Tibial nerve (tissue), 4 donors: Measurements from ENCODE around the gene MROH7.

ENCODE experiments used
- EP300 ChIP-seq, 2 donors: sonication (generic); formaldehyde crosslinking; IDR thresholded peaks; one replicate each; pipeline ENCODE4 v1.6.1; 2017; ENCODE audit warnings: antibody characterized with exemption in 2 of 2, mild to moderate bottlenecking in 1 of 2
- POLR2A ChIP-seq, 2 donors: fragments of 450-650 bp; IDR thresholded peaks; one replicate each; pipeline ENCODE4 v1.6.1; 2017; ENCODE audit warnings: antibody characterized with exemption in 2 of 2, mild to moderate bottlenecking in 2 of 2, moderate library complexity in 2 of 2
- TF ChIP-seq, protein P1 (sequence below), 5 experiments: fragments of 200-600 bp in 3 of 5; fragments of 450-650 bp in 2 of 5; sonication (generic) in 3 of 5; IDR thresholded peaks; one replicate each; pipeline ENCODE4 v1.5.1; 2016 to 2019; ENCODE audit warnings: antibody characterized with exemption in 5 of 5, mild to moderate bottlenecking in 3 of 5, moderate library complexity in 2 of 5

DNA sequence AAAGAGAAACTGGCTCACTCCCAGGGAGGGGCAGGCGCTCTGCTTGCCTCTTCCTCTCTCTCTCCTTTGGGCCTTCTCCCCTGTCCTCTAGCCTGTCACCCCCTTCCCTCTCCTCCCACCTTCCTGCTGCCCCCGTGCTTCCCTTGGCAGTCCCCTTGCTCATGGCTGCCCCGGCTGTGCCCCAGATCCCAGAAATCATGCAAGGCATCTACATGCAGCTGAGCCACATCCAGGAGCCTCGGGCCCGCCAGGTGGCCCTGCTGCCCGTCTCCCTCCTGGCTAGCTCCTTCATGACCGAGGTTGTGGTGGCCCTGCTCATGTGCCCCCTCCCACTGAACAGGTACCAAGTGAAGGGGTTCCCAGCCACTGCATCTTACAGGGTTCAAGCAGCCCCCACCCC is 38.1 kb downstream of the MROH7 start:
- TF ChIP-seq, protein P1, sequence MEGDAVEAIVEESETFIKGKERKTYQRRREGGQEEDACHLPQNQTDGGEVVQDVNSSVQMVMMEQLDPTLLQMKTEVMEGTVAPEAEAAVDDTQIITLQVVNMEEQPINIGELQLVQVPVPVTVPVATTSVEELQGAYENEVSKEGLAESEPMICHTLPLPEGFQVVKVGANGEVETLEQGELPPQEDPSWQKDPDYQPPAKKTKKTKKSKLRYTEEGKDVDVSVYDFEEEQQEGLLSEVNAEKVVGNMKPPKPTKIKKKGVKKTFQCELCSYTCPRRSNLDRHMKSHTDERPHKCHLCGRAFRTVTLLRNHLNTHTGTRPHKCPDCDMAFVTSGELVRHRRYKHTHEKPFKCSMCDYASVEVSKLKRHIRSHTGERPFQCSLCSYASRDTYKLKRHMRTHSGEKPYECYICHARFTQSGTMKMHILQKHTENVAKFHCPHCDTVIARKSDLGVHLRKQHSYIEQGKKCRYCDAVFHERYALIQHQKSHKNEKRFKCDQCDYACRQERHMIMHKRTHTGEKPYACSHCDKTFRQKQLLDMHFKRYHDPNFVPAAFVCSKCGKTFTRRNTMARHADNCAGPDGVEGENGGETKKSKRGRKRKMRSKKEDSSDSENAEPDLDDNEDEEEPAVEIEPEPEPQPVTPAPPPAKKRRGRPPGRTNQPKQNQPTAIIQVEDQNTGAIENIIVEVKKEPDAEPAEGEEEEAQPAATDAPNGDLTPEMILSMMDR (IDR thresholded peaks at IDR 0.05): no peak
- TF ChIP-seq POLR2A (IDR thresholded peaks at IDR 0.05) (no peak), EP300 (IDR thresholded peaks at IDR 0.05) (no peak)
